ENCODE data around the gene FCRL1. TPM values are rescaled to one million over a fixed set of nuclear protein-coding genes. Genes with fewer than 3 reads are reported as not detected.

FCRL1 gene
- polyA plus RNA-seq, 1 of the 3 experiments (the other 2 are of a cell fraction), result not detected

DNA sequence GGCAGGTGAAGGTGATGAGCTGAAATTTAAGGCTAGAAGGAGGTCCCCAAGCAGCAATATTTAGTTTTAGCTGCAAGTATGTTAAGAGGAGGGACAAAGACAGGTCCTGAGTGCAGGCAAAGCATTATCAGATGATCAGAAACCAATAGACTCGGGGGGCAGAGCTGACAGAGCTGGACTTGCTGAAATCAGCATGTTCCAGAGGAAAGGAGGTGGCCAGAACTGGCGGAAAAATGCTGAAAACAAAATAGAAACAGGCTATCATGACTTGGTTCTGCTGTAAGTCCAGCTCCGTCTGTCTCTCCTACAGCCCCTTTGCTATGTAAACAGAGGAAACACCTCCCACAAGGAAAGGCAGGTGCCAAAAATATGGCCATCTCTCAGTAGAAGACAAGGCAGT, 21.8 kb upstream of the FCRL1 start, which contains the start of gene CD5L:
Gene CD5L (minus strand): TSS at position 101 of the 400 bp plus-strand sequence. CDS start 107 bp downstream, outside the sequence.
- Histone ChIP-seq H3K36me3 (replicated peaks in 1 of 2; ENCODE audit: control insufficient read depth in 1 of 2, insufficient read depth in 2 of 2, low read length in 1 of 2) (no peaks in the 10 kb centered on the region), H3K4me3 (ENCODE audit: low read depth in 2 of 2, low read length in 1 of 2) (no peak within 1 kb of the TSS), H3K27ac (ENCODE audit: low read depth in 2 of 2, low read length in 1 of 2) (no peak within 1 kb of the TSS), H3K9me2 (no peaks in the 10 kb centered on the region), H2AFZ (ENCODE audit: low read depth) (no peak within 1 kb of the TSS), H3K27me3 (ENCODE audit: insufficient read depth) (no peaks in the 10 kb centered on the region), H3F3A (replicated peaks; ENCODE audit: insufficient read depth) (no peaks in the 10 kb centered on the region), H3K79me2 (ENCODE audit: insufficient read depth) (no peaks in the 10 kb centered on the region), H3K9me3 (no peaks in the 10 kb centered on the region), H3K9ac (no peak within 1 kb of the TSS), H3K4me2 (no peak within 1 kb of the TSS), H3K4me1 (ENCODE audit: control insufficient read depth in 1 of 2, insufficient read depth in 2 of 2, low read depth in 1 of 2, low read length in 1 of 2) (no peaks in the 10 kb centered on the region), H4K20me1 (ENCODE audit: insufficient read depth) (no peaks in the 10 kb centered on the region)
- CTCF ChIA-PET, result no interaction called here
- TF ChIP-seq EP300 (IDR thresholded peaks at IDR 0.05; ENCODE audit: borderline replicate concordance in 1 of 2, low read depth in 1 of 2, low read length in 1 of 2), result no peak
- no peak for TF ChIP-seq EZH2phosphoT487 (IDR thresholded peaks at IDR 0.05; ENCODE audit: borderline replicate concordance, low read depth)
- no peak for TF ChIP-seq JUND (IDR thresholded peaks at IDR 0.05)
- no peak for TF ChIP-seq RFX5 (IDR thresholded peaks at IDR 0.05; ENCODE audit: low read length)
- no peak for TF ChIP-seq TAF1 (IDR thresholded peaks at IDR 0.05; ENCODE audit: borderline replicate concordance, low read depth, low read length)
- TF ChIP-seq SMC3 (IDR thresholded peaks at IDR 0.05; ENCODE audit: low read depth, low read length), result no peak
- TF ChIP-seq, protein P1, sequence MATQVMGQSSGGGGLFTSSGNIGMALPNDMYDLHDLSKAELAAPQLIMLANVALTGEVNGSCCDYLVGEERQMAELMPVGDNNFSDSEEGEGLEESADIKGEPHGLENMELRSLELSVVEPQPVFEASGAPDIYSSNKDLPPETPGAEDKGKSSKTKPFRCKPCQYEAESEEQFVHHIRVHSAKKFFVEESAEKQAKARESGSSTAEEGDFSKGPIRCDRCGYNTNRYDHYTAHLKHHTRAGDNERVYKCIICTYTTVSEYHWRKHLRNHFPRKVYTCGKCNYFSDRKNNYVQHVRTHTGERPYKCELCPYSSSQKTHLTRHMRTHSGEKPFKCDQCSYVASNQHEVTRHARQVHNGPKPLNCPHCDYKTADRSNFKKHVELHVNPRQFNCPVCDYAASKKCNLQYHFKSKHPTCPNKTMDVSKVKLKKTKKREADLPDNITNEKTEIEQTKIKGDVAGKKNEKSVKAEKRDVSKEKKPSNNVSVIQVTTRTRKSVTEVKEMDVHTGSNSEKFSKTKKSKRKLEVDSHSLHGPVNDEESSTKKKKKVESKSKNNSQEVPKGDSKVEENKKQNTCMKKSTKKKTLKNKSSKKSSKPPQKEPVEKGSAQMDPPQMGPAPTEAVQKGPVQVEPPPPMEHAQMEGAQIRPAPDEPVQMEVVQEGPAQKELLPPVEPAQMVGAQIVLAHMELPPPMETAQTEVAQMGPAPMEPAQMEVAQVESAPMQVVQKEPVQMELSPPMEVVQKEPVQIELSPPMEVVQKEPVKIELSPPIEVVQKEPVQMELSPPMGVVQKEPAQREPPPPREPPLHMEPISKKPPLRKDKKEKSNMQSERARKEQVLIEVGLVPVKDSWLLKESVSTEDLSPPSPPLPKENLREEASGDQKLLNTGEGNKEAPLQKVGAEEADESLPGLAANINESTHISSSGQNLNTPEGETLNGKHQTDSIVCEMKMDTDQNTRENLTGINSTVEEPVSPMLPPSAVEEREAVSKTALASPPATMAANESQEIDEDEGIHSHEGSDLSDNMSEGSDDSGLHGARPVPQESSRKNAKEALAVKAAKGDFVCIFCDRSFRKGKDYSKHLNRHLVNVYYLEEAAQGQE (IDR thresholded peaks at IDR 0.05; ENCODE audit: low read depth, low read length), result no peak
- TF ChIP-seq POLR2AphosphoS5 (IDR thresholded peaks at IDR 0.05; ENCODE audit: low read depth, low read length), result no peak
- TF ChIP-seq RXRA (IDR thresholded peaks at IDR 0.05; ENCODE audit: borderline replicate concordance, low read depth), result no peak
- TF ChIP-seq FOSL2 (IDR thresholded peaks at IDR 0.05; ENCODE audit: borderline replicate concordance, low read depth), result no peak
- TF ChIP-seq, protein P2, sequence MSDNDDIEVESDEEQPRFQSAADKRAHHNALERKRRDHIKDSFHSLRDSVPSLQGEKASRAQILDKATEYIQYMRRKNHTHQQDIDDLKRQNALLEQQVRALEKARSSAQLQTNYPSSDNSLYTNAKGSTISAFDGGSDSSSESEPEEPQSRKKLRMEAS (IDR thresholded peaks at IDR 0.05; ENCODE audit: low read depth), result no peak
- TF ChIP-seq FOXM1 (IDR thresholded peaks at IDR 0.05; ENCODE audit: low read depth), result no peak
- TF ChIP-seq ELF1 (IDR thresholded peaks at IDR 0.05), result no peak
- TF ChIP-seq, protein P3, sequence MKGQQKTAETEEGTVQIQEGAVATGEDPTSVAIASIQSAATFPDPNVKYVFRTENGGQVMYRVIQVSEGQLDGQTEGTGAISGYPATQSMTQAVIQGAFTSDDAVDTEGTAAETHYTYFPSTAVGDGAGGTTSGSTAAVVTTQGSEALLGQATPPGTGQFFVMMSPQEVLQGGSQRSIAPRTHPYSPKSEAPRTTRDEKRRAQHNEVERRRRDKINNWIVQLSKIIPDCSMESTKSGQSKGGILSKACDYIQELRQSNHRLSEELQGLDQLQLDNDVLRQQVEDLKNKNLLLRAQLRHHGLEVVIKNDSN (IDR thresholded peaks at IDR 0.05; ENCODE audit: borderline replicate concordance, low read depth), result no peak
- TF ChIP-seq, protein P4, sequence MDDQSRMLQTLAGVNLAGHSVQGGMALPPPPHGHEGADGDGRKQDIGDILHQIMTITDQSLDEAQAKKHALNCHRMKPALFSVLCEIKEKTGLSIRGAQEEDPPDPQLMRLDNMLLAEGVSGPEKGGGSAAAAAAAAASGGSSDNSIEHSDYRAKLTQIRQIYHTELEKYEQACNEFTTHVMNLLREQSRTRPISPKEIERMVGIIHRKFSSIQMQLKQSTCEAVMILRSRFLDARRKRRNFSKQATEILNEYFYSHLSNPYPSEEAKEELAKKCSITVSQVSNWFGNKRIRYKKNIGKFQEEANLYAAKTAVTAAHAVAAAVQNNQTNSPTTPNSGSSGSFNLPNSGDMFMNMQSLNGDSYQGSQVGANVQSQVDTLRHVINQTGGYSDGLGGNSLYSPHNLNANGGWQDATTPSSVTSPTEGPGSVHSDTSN (IDR thresholded peaks at IDR 0.05), result no peak
- POLR2A ChIA-PET, result no interaction called here
- WGBS (ENCODE audit: low lambda C conversion rate), result 2% methylated on average over 3 of the region's 3 CpGs
- no peak for DNase-seq
